Measurements from ENCODE around the gene MAD1L1.

DNA sequence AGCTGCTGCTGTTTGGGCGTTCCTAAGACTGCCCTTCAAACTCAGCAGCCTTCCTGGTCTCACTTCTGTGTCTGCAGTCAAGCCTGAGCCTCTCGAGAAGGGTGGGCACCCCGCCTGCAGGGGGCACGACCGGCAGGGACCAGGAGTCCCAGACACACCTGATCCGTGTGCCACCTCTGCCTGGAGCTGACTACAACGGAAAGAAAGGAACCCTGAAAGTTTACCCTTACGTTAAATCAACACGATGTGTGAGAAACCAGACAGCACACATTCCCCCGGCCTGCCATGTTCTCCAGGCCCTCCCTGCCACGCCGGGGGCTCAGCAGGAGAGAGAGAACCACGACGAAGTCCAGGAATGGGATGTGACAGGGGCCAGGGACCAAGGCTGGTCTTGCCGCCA, 5.0 kb downstream of the MAD1L1 start:
- TF ChIP-seq, protein P1, sequence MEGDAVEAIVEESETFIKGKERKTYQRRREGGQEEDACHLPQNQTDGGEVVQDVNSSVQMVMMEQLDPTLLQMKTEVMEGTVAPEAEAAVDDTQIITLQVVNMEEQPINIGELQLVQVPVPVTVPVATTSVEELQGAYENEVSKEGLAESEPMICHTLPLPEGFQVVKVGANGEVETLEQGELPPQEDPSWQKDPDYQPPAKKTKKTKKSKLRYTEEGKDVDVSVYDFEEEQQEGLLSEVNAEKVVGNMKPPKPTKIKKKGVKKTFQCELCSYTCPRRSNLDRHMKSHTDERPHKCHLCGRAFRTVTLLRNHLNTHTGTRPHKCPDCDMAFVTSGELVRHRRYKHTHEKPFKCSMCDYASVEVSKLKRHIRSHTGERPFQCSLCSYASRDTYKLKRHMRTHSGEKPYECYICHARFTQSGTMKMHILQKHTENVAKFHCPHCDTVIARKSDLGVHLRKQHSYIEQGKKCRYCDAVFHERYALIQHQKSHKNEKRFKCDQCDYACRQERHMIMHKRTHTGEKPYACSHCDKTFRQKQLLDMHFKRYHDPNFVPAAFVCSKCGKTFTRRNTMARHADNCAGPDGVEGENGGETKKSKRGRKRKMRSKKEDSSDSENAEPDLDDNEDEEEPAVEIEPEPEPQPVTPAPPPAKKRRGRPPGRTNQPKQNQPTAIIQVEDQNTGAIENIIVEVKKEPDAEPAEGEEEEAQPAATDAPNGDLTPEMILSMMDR (conservative IDR thresholded peaks at IDR 0.05) = no peak
- no peak for TF ChIP-seq EZH2 (IDR thresholded peaks at IDR 0.05; ENCODE audit: low read depth)

Measured in PC-9 (cell line).